ENCODE results near the gene SH3GL2. TPM values are rescaled to one million over a fixed set of nuclear protein-coding genes. Genes with fewer than 3 reads are reported as not detected.

Gene SH3GL2
- total and polyA plus RNA-seq, 2 donors (not counting 3 experiments of a cell fraction or from before 2014, with no cell fraction given): 0.12 TPM; not detected in 1

DNA sequence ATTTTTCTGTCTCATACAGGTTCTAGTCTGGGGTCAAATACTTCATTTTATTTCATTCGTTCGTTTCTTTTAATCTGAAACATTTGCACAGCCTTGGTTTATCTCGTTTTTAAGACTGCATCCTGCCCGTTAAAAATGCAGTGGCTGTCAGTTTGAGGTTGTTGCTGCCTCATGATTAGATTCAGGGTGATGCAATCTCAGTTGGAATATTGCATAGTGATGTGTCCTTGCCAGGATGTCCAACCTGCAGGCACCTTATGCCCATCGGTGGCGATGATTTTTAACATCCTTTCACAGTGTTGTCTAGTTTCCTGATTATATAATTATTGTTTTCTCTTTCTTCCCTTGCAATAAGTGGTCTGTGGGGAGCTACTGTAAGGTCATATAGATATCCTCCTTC, 45.1 kb downstream of the SH3GL2 start:
- Histone ChIP-seq H4K20me1 (replicated peaks; ENCODE audit: control insufficient read depth, extremely low read depth, insufficient read depth, low read length) (no peaks in the 10 kb centered on the region), H3K27ac (ENCODE audit: insufficient read depth, low read depth, low read length) (no peak overlapping the region), H3K27me3 (ENCODE audit: control insufficient read depth in 2 of 2, insufficient read depth in 2 of 2, low read length in 2 of 2) (no peaks in the 10 kb centered on the region), H3K36me3 (ENCODE audit: control insufficient read depth in 2 of 2, extremely low read depth in 1 of 2, insufficient read depth in 2 of 2, low read length in 2 of 2) (no peaks in the 10 kb centered on the region), H3K9me3 (replicated peaks; ENCODE audit: control insufficient read depth, insufficient read depth, low read length) (no peaks in the 10 kb centered on the region), H3K4me2 (ENCODE audit: insufficient read depth, low read length) (no peak overlapping the region), H3K79me2 (ENCODE audit: control insufficient read depth, insufficient read depth, low read length) (no peaks in the 10 kb centered on the region), H3K4me1 (ENCODE audit: control insufficient read depth, extremely low read depth, insufficient read depth, low read length) (no peaks in the 10 kb centered on the region), H3K9ac (replicated peaks; ENCODE audit: extremely low read depth, insufficient read depth, low read length) (no peak overlapping the region), H2AFZ (ENCODE audit: low read depth, low read length) (no peak overlapping the region), H3K9me1 (replicated peaks; ENCODE audit: control insufficient read depth, extremely low read depth, insufficient read depth, low read length) (no peaks in the 10 kb centered on the region), H3K4me3 (replicated peaks in 1 of 3; ENCODE audit: insufficient read depth in 1 of 3, low read depth in 1 of 3, low read length in 3 of 3) (no peak overlapping the region)
- intact Hi-C loops (cut with micrococcal nuclease): no loop called here
- dilution Hi-C loops (cut with MboI; ENCODE audit: extremely low pct_ligation_motif_present, low sequenced_read_pairs): no loop called here
- ChIA-PET CTCF (no interaction called here), POLR2A (no interaction called here)
- DNase-seq (ENCODE audit: low read depth, low spot score): no peak
- TF ChIP-seq POLR2A (IDR thresholded peaks at IDR 0.05; ENCODE audit: low read depth, low read length): no peak
- TF ChIP-seq POLR2AphosphoS5 (IDR thresholded peaks at IDR 0.05; ENCODE audit: insufficient read depth, low read depth, low read length): no peak
- no peak for TF ChIP-seq EZH2 (IDR thresholded peaks at IDR 0.05; ENCODE audit: borderline replicate concordance, low read depth, low read length, severe bottlenecking)
- no peak for TF ChIP-seq MYC (IDR thresholded peaks at IDR 0.05; ENCODE audit: low read depth, low read length)
- no peak for TF ChIP-seq FOS (IDR thresholded peaks at IDR 0.05; ENCODE audit: borderline replicate concordance, insufficient read depth, low read length)
- no peak for TF ChIP-seq JUN (IDR thresholded peaks at IDR 0.05; ENCODE audit: borderline replicate concordance, insufficient read depth, insufficient read length, low read depth)
- TF ChIP-seq, protein P1, sequence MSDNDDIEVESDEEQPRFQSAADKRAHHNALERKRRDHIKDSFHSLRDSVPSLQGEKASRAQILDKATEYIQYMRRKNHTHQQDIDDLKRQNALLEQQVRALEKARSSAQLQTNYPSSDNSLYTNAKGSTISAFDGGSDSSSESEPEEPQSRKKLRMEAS (IDR thresholded peaks at IDR 0.05; ENCODE audit: insufficient read depth, insufficient read length): no peak
- TF ChIP-seq GATA2 (IDR thresholded peaks at IDR 0.05; ENCODE audit: insufficient read depth, insufficient read length, low read depth, low read length): no peak
- TF ChIP-seq, protein P2, sequence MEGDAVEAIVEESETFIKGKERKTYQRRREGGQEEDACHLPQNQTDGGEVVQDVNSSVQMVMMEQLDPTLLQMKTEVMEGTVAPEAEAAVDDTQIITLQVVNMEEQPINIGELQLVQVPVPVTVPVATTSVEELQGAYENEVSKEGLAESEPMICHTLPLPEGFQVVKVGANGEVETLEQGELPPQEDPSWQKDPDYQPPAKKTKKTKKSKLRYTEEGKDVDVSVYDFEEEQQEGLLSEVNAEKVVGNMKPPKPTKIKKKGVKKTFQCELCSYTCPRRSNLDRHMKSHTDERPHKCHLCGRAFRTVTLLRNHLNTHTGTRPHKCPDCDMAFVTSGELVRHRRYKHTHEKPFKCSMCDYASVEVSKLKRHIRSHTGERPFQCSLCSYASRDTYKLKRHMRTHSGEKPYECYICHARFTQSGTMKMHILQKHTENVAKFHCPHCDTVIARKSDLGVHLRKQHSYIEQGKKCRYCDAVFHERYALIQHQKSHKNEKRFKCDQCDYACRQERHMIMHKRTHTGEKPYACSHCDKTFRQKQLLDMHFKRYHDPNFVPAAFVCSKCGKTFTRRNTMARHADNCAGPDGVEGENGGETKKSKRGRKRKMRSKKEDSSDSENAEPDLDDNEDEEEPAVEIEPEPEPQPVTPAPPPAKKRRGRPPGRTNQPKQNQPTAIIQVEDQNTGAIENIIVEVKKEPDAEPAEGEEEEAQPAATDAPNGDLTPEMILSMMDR (IDR thresholded peaks at IDR 0.05; ENCODE audit: extremely low read depth in 1 of 2, insufficient read depth in 1 of 2, low read depth in 1 of 2, low read length in 2 of 2): no peak
- FAIRE-seq: no peak
- BruUV-seq (replicated peaks): no TSS peak
